ENCODE results near the gene CD300LD. TPM values are rescaled to one million over a fixed set of nuclear protein-coding genes. Genes with fewer than 3 reads are reported as not detected.

CD300LD gene
- total and polyA plus RNA-seq, 12 donors = not detected

GRCh38 chr17:74606050-74606449 lies 14.0 kb upstream of the CD300LD start:
- no peak overlapping the region for H3K27ac ChIP-seq
- no peak for TF ChIP-seq CTCF (IDR thresholded peaks at IDR 0.05)
- no peak for ATAC-seq
- H3K9me3 ChIP-seq = no peaks in the 10 kb centered on the region
- peaks cover 0 to 51% (median 3%) of the 10 kb centered on the region in 9 donors for H3K4me1 ChIP-seq
- intact Hi-C loops (cut with DNase I) = loop anchor here in 1 of 10 donors (10.0 kb wide), 1 partner anchor 231 kb away; no protein-coding TSS in a partner anchor
- no peak for DNase-seq
- no peak overlapping the region for H3K4me3 ChIP-seq
- 81 to 89% methylated on average over 8 of the region's 8 CpGs for WGBS, 2 donors
- H3K36me3 ChIP-seq = no peaks in the 10 kb centered on the region
- peaks cover 0 to 27% (median 19%) of the 10 kb centered on the region in 7 donors for H3K27me3 ChIP-seq

GRCh38 chr17:74605361-74605760 lies 13.3 kb upstream of the CD300LD start:
- no peak for TF ChIP-seq CTCF (IDR thresholded peaks at IDR 0.05)
- Histone ChIP-seq H3K4me1 (peaks cover 0 to 51% (median 3%) of the 10 kb centered on the region in 9 donors), H3K27me3 (peaks cover 0 to 32% (median 19%) of the 10 kb centered on the region in 7 donors), H3K4me3 (no peak overlapping the region), H3K36me3 (no peaks in the 10 kb centered on the region), H3K27ac (peak overlapping the region in 1 of 10 donors; percentile 22), H3K9me3 (no peaks in the 10 kb centered on the region)
- WGBS, 2 donors = 42 to 48% methylated on average over 10 of the region's 10 CpGs
- DNase-seq (peak; percentile 30 to 59), ATAC-seq (peak in 7 of 8 donors; percentile 46 to 89 (median 70))
- intact Hi-C loops (cut with DNase I) = loop anchor here in 1 of 10 donors (10.0 kb wide), 1 partner anchor 231 kb away; no protein-coding TSS in a partner anchor

GRCh38 chr17:74604761-74605160 lies 12.7 kb upstream of the CD300LD start:
- intact Hi-C loops (cut with DNase I) = loop anchor here in 1 of 10 donors (10.0 kb wide), 1 partner anchor 230 kb away; no protein-coding TSS in a partner anchor
- peak overlapping the region in 1 of 10 donors; percentile 22 for H3K27ac ChIP-seq
- 76 to 78% methylated on average over 10 of the region's 10 CpGs for WGBS, 2 donors
- DNase-seq = no peak
- no peaks in the 10 kb centered on the region for H3K9me3 ChIP-seq
- ATAC-seq = no peak
- TF ChIP-seq CTCF (IDR thresholded peaks at IDR 0.05) = no peak
- H3K36me3 ChIP-seq = no peaks in the 10 kb centered on the region
- H3K4me1 ChIP-seq = peaks cover 0 to 54% (median 3%) of the 10 kb centered on the region in 9 donors
- peaks cover 0 to 32% (median 16%) of the 10 kb centered on the region in 7 donors for H3K27me3 ChIP-seq
- no peak overlapping the region for H3K4me3 ChIP-seq

GRCh38 chr17:74604200-74604599 lies 12.1 kb upstream of the CD300LD start:
- Histone ChIP-seq H3K9me3 (no peaks in the 10 kb centered on the region), H3K4me1 (peaks cover 0 to 57% (median 3%) of the 10 kb centered on the region in 9 donors)
- intact Hi-C loops (cut with DNase I) = loop anchor here in 1 of 10 donors (10.0 kb wide), 1 partner anchor 229 kb away; no protein-coding TSS in a partner anchor

More at GRCh38 chr17:74604200-74604599, 12.1 kb upstream of the CD300LD start:
- no peak for TF ChIP-seq CTCF (IDR thresholded peaks at IDR 0.05)
- no peak overlapping the region for H3K27ac ChIP-seq
- DNase-seq (no peak), ATAC-seq (no peak)
- H3K4me3 ChIP-seq = no peak overlapping the region
- peaks cover 0 to 29% (median 17%) of the 10 kb centered on the region in 7 donors for H3K27me3 ChIP-seq
- H3K36me3 ChIP-seq = no peaks in the 10 kb centered on the region
- WGBS, 2 donors = 79 to 83% methylated on average over 6 of the region's 6 CpGs
